Measurements from ENCODE around the gene SST.

- no peak for TF ChIP-seq RCOR1 (IDR thresholded peaks at IDR 0.05; ENCODE audit: insufficient replicate concordance, low read length)
- TF ChIP-seq POLR2A (IDR thresholded peaks at IDR 0.05; ENCODE audit: low read depth, low read length): no peak
- no peak for TF ChIP-seq CTCF (conservative IDR thresholded peaks at IDR 0.05; ENCODE audit: low read depth, low read length)
- no peak for TF ChIP-seq BHLHE40 (IDR thresholded peaks at IDR 0.05; ENCODE audit: low read depth, low read length)
- no peak for TF ChIP-seq FOS (IDR thresholded peaks at IDR 0.05; ENCODE audit: low read depth, low read length)
- TF ChIP-seq RFX5 (IDR thresholded peaks at IDR 0.05; ENCODE audit: low read depth, low read length): no peak
- TF ChIP-seq NFE2L2 (IDR thresholded peaks at IDR 0.05; ENCODE audit: low read depth, low read length): no peak
- TF ChIP-seq RAD21 (IDR thresholded peaks at IDR 0.05; ENCODE audit: low read length): no peak
- TF ChIP-seq SMC3 (IDR thresholded peaks at IDR 0.05; ENCODE audit: low read depth, low read length): no peak
- TF ChIP-seq USF2 (IDR thresholded peaks at IDR 0.05; ENCODE audit: low read depth, low read length): no peak
- no peak for TF ChIP-seq ELK1 (IDR thresholded peaks at IDR 0.05; ENCODE audit: borderline replicate concordance, low read depth, low read length)
- TF ChIP-seq CEBPB (IDR thresholded peaks at IDR 0.05; ENCODE audit: low read depth, low read length): no peak
- TF ChIP-seq MAFK (IDR thresholded peaks at IDR 0.05; ENCODE audit: low read depth, low read length): no peak
- no peak for TF ChIP-seq MXI1 (IDR thresholded peaks at IDR 0.05; ENCODE audit: borderline replicate concordance, low read depth, low read length)
These were observed 45.6 kb downstream of the SST start for GRCh38 chr3:187624588-187624987.

All from IMR-90 (cell line).